GM23248 (cell line): Measurements from ENCODE around the gene CSRNP3.

Experiments used
- EZH2 ChIP-seq: fragments of 200-600 bp; sonication (generic); IDR thresholded peaks from 2 replicates; pipeline ENCODE4 v1.6.1; 2018; ENCODE audit warnings: antibody characterized with exemption, mild to moderate bottlenecking; ENCODE audit not compliant: insufficient read depth, poor library complexity, severe bottlenecking
- EZH2phosphoT487 ChIP-seq: fragments of 200-600 bp; sonication (generic); IDR thresholded peaks from 2 replicates; pipeline ENCODE4 v1.6.1; 2018; ENCODE audit warnings: antibody characterized with exemption, moderate library complexity, mild to moderate bottlenecking, low read depth; ENCODE audit not compliant: insufficient read depth

GRCh38 chr2:165630236-165630635, 160.7 kb downstream of the CSRNP3 start:
- TF ChIP-seq EZH2phosphoT487 (no peak), EZH2 (no peak)
